ENCODE measurements around the gene ZNHIT1.
"Not testable (repeated sequence)": the region's sequence is repeated elsewhere in the genome, so short reads cannot be mapped to it uniquely, and the experiment has no call there.

ZNHIT1 gene

GRCh38 chr7:101201695-101202602 lies 16.0 kb upstream of the ZNHIT1 start:
- no peak for FAIRE-seq
- no peak for DNase-seq (ENCODE audit: insufficient read length, low spot score)

GRCh38 chr7:101202603-101202918 lies 15.4 kb upstream of the ZNHIT1 start:
- TF ChIP-seq SPI1 (IDR thresholded peaks at IDR 0.05; ENCODE audit: low read depth, low read length) (no peak), TAF1 (IDR thresholded peaks at IDR 0.05; ENCODE audit: low read depth, low read length) (no peak), POU2F2 (IDR thresholded peaks at IDR 0.05; ENCODE audit: low read depth, low read length) (no peak), POLR2AphosphoS5 (IDR thresholded peaks at IDR 0.05; ENCODE audit: low read depth, low read length) (no peak), POLR2A (IDR thresholded peaks at IDR 0.05; ENCODE audit: low read depth, low read length) (no peak), PAX5 (IDR thresholded peaks at IDR 0.05; ENCODE audit: insufficient read depth, low read length, severe bottlenecking) (no peak)
- DNase-seq (ENCODE audit: insufficient read length, low spot score) (no peak), FAIRE-seq (no peak)

More at GRCh38 chr7:101201695-101202602, 16.0 kb upstream of the ZNHIT1 start:
- TF ChIP-seq POLR2AphosphoS5 (IDR thresholded peaks at IDR 0.05; ENCODE audit: low read depth, low read length) (no peak), SPI1 (IDR thresholded peaks at IDR 0.05; ENCODE audit: low read depth, low read length) (peak; percentile 38), POLR2A (IDR thresholded peaks at IDR 0.05; ENCODE audit: low read depth, low read length) (no peak), POU2F2 (IDR thresholded peaks at IDR 0.05; ENCODE audit: low read depth, low read length) (no peak), PAX5 (IDR thresholded peaks at IDR 0.05; ENCODE audit: insufficient read depth, low read length, severe bottlenecking) (no peak), TAF1 (IDR thresholded peaks at IDR 0.05; ENCODE audit: low read depth, low read length) (no peak)

GRCh38 chr7:101203740-101204738 lies 13.9 kb upstream of the ZNHIT1 start:
- not testable (repeated sequence) for DNase-seq (ENCODE audit: insufficient read length, low spot score)
- FAIRE-seq = peak; percentile 56

GRCh38 chr7:101205901-101206664 lies 11.9 kb upstream of the ZNHIT1 start:
- TF ChIP-seq POU2F2 (IDR thresholded peaks at IDR 0.05; ENCODE audit: low read depth, low read length) = no peak
- no peak for TF ChIP-seq POLR2AphosphoS5 (IDR thresholded peaks at IDR 0.05; ENCODE audit: low read depth, low read length)
- TF ChIP-seq POLR2A (IDR thresholded peaks at IDR 0.05; ENCODE audit: low read depth, low read length) = no peak
- TF ChIP-seq SPI1 (IDR thresholded peaks at IDR 0.05; ENCODE audit: low read depth, low read length) = no peak
- TF ChIP-seq TAF1 (IDR thresholded peaks at IDR 0.05; ENCODE audit: low read depth, low read length) = no peak
- TF ChIP-seq PAX5 (IDR thresholded peaks at IDR 0.05; ENCODE audit: insufficient read depth, low read length, severe bottlenecking) = no peak
- DNase-seq (ENCODE audit: insufficient read length, low spot score) (no peak), FAIRE-seq (no peak)

- TF ChIP-seq TAF1 (IDR thresholded peaks at IDR 0.05; ENCODE audit: low read depth, low read length) (no peak), POLR2A (IDR thresholded peaks at IDR 0.05; ENCODE audit: low read depth, low read length) (no peak), PAX5 (IDR thresholded peaks at IDR 0.05; ENCODE audit: insufficient read depth, low read length, severe bottlenecking) (no peak), POLR2AphosphoS5 (IDR thresholded peaks at IDR 0.05; ENCODE audit: low read depth, low read length) (no peak), SPI1 (IDR thresholded peaks at IDR 0.05; ENCODE audit: low read depth, low read length) (no peak), POU2F2 (IDR thresholded peaks at IDR 0.05; ENCODE audit: low read depth, low read length) (no peak)
- FAIRE-seq (no peak), DNase-seq (ENCODE audit: insufficient read length, low spot score) (no peak)
Observed at GRCh38 chr7:101206665-101207042, 11.3 kb upstream of the ZNHIT1 start.

- no peak for FAIRE-seq
- DNase-seq (ENCODE audit: insufficient read length, low spot score) = no peak
- TF ChIP-seq PAX5 (IDR thresholded peaks at IDR 0.05; ENCODE audit: insufficient read depth, low read length, severe bottlenecking) (no peak), SPI1 (IDR thresholded peaks at IDR 0.05; ENCODE audit: low read depth, low read length) (no peak), POLR2A (IDR thresholded peaks at IDR 0.05; ENCODE audit: low read depth, low read length) (no peak), POLR2AphosphoS5 (IDR thresholded peaks at IDR 0.05; ENCODE audit: low read depth, low read length) (no peak), TAF1 (IDR thresholded peaks at IDR 0.05; ENCODE audit: low read depth, low read length) (no peak), POU2F2 (IDR thresholded peaks at IDR 0.05; ENCODE audit: low read depth, low read length) (no peak)
Observed at GRCh38 chr7:101207459-101207858, 10.5 kb upstream of the ZNHIT1 start.

GRCh38 chr7:101208794-101209193 lies 9.2 kb upstream of the ZNHIT1 start:
- DNase-seq (ENCODE audit: insufficient read length, low spot score) (no peak), FAIRE-seq (no peak)
- no peak for TF ChIP-seq TAF1 (IDR thresholded peaks at IDR 0.05; ENCODE audit: low read depth, low read length)
- no peak for TF ChIP-seq POLR2AphosphoS5 (IDR thresholded peaks at IDR 0.05; ENCODE audit: low read depth, low read length)
- no peak for TF ChIP-seq SPI1 (IDR thresholded peaks at IDR 0.05; ENCODE audit: low read depth, low read length)
- no peak for TF ChIP-seq POU2F2 (IDR thresholded peaks at IDR 0.05; ENCODE audit: low read depth, low read length)
- TF ChIP-seq POLR2A (IDR thresholded peaks at IDR 0.05; ENCODE audit: low read depth, low read length) = no peak
- TF ChIP-seq PAX5 (IDR thresholded peaks at IDR 0.05; ENCODE audit: insufficient read depth, low read length, severe bottlenecking) = no peak

- DNase-seq (ENCODE audit: insufficient read length, low spot score) (no peak), FAIRE-seq (no peak)
- no peak for TF ChIP-seq TAF1 (IDR thresholded peaks at IDR 0.05; ENCODE audit: low read depth, low read length)
- no peak for TF ChIP-seq SPI1 (IDR thresholded peaks at IDR 0.05; ENCODE audit: low read depth, low read length)
- TF ChIP-seq POLR2A (IDR thresholded peaks at IDR 0.05; ENCODE audit: low read depth, low read length) = no peak
- no peak for TF ChIP-seq POLR2AphosphoS5 (IDR thresholded peaks at IDR 0.05; ENCODE audit: low read depth, low read length)
- no peak for TF ChIP-seq PAX5 (IDR thresholded peaks at IDR 0.05; ENCODE audit: insufficient read depth, low read length, severe bottlenecking)
Observed at GRCh38 chr7:101210143-101210542, 7.8 kb upstream of the ZNHIT1 start.

GRCh38 chr7:101211501-101211900 lies 6.5 kb upstream of the ZNHIT1 start:
- DNase-seq (ENCODE audit: insufficient read length, low spot score) = no peak
- TF ChIP-seq TAF1 (IDR thresholded peaks at IDR 0.05; ENCODE audit: low read depth, low read length) = no peak
- no peak for TF ChIP-seq PAX5 (IDR thresholded peaks at IDR 0.05; ENCODE audit: insufficient read depth, low read length, severe bottlenecking)
- no peak for TF ChIP-seq SPI1 (IDR thresholded peaks at IDR 0.05; ENCODE audit: low read depth, low read length)
- TF ChIP-seq POU2F2 (IDR thresholded peaks at IDR 0.05; ENCODE audit: low read depth, low read length) = no peak
- TF ChIP-seq POLR2AphosphoS5 (IDR thresholded peaks at IDR 0.05; ENCODE audit: low read depth, low read length) = no peak
- TF ChIP-seq POLR2A (IDR thresholded peaks at IDR 0.05; ENCODE audit: low read depth, low read length) = no peak
- no peak for FAIRE-seq

Data from GM12891 (cell line).